GM12874 (cell line): ENCODE data around the gene KDM1A.

ENCODE experiments used
- TF ChIP-seq, protein P1 (sequence below): IDR thresholded peaks from 2 replicates; pipeline ENCODE4 v1.5.1; 2011; ENCODE audit warnings: low read depth, mild to moderate bottlenecking, control low read depth, low read length, moderate library complexity; ENCODE audit not compliant: insufficient read depth

KDM1A gene

DNA sequence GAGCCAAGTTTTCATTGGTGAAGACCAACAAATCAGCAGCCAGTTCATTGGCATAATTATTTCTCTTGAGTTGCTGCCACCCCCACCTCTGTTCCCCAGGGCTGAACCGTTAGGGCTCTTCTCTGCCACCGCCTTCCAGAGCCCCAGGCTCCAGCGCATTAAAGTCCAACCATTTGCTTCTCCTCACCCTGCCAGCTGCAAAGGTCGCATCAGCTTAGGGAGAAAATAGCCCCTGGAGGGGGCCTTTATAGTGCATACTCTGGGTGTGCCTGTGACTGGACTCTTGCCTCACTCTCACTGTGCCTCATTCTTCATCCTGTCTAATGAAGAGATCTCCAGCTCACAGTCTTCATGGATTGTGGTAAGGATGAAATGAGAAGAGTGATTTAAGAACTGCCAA is 50.4 kb downstream of the KDM1A start:
- TF ChIP-seq, protein P1, sequence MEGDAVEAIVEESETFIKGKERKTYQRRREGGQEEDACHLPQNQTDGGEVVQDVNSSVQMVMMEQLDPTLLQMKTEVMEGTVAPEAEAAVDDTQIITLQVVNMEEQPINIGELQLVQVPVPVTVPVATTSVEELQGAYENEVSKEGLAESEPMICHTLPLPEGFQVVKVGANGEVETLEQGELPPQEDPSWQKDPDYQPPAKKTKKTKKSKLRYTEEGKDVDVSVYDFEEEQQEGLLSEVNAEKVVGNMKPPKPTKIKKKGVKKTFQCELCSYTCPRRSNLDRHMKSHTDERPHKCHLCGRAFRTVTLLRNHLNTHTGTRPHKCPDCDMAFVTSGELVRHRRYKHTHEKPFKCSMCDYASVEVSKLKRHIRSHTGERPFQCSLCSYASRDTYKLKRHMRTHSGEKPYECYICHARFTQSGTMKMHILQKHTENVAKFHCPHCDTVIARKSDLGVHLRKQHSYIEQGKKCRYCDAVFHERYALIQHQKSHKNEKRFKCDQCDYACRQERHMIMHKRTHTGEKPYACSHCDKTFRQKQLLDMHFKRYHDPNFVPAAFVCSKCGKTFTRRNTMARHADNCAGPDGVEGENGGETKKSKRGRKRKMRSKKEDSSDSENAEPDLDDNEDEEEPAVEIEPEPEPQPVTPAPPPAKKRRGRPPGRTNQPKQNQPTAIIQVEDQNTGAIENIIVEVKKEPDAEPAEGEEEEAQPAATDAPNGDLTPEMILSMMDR: no peak

DNA sequence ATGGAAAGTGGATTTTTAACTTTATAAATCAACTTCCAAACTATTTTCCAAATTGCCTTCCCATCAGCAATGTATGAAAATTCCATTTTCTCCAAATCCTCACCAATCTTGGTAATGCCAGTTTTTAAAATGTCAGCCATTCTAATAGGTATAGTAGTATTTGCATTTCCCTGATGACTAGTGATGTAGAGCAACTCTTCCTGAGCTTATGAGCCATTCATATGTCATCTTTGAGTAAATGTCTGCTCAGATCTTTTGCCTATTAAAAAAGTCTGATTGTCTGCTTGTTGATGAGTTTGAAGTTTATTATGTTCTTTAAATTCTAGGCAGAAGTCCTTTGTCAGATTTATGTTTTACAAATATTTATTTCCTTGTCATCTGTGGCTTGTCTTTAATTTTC is 54.7 kb downstream of the KDM1A start:
- TF ChIP-seq, protein P1: no peak

DNA sequence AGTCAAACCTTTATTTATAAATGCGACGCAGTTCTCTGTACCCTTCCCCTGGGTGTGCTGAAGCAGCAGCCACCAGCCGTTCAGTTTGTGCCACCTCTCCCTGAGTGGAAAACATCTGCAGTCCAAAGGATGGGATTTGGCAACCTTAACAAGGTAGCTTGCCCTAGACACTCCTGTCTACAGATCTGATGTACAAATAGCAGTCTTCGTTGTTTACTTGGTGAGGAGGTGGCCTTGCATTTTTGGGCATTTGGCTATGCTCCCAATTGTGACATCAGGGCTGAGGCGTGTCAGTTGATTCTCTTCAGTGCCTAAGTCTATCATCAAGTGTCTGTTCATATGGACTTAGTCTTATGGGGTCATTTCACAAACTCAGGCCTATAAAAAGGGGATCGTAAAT is 59.8 kb downstream of the KDM1A start:
- TF ChIP-seq, protein P1: no peak

DNA sequence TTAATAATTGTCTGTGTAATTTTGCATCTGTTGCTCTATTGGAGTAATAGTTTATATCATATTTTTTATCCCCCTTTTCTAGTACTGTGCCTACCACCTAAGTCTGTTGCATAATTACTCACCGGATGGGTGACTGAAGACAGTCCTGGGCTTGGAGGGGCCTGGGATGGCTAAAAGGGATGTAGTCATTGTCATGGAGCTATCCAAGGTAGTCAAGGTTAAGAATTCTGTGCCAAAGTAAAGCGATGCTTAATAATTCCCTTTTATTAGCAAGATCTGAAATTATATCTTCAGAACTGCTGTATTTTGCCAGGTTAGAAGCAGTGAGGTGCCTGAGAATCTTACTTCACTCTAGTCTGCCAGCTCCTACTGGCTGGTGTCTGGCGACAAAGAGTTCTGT is 61.6 kb downstream of the KDM1A start:
- TF ChIP-seq, protein P1: no peak

DNA sequence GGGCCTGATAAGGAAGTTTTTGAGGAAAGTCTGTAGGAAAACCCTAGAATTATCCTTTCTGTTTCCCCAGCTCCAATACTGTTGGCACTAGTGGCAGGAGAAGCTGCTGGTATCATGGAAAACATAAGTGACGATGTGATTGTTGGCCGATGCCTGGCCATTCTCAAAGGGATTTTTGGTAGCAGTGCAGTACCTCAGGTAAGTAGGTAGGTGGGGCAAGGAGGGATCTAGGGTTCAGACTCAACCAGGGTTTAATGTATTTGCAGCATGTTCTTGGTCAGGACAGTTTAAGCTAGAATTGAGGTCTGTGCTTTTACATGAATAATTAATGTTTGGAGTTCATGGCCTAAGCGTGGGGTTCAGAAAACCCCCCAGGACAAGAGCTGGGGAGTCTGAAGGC is 62.1 kb downstream of the KDM1A start:
- TF ChIP-seq, protein P1: peak; percentile 28; the same call in 1 of the 2 replicates

DNA sequence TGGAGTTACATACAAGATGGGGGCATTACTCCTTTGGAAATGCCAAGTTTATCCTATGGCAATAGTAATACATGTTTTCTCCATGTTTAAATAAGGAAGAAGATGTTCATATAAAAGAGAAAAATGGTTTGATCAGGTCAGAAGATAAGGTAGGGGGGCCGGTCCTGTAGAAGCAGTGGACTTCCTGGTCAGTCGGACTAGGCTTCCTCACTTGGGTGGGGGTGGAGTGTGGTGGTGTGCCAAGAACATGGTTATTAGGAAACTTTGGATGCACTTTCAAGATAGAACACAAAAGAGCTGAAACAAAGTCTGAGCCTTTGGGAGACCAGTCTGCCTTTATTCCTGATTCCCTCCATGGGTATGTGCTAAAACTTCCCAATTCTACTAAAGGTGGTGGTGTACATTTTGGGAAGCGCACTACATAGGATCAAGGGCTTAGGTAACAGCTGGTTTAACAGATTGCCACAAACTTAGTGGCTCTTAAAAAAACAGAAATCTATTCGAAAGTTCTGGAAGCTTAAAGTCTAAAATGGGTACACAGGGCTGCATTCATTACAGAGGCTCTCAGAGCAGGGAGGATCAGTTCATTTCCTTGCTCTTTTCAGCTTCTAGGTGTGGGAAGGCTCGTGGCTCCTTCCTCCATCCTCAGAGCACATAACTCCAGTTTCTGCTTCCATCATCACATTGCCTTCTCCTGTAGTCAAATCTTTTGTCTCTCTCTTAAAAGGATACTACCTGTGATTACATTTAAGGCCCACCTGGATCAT is 64.6 kb downstream of the KDM1A start:
- TF ChIP-seq, protein P1: no peak

DNA sequence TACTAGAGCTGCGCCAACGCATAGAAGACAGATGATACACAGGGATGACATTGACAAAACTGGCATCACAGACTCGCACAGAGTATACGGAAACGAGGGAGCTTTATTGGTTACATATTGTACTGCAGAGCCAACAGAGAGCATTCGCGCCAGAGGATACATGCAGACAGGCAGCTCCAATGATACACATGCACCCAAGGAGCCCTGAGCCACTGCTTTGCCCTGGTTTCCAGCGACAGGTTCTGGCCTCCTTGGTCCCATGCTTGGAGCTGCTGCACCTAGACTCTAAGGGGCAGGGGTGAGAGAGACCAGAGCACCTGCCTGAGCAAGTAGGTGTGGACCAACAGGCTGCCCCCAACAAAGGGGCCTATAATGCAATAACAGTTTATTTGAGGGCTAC is 65.6 kb downstream of the KDM1A start:
- TF ChIP-seq, protein P1: no peak
